ENCODE data around the gene RYR3.

- TF ChIP-seq CTCF (IDR thresholded peaks at IDR 0.05) (no peak), POLR2A (IDR thresholded peaks at IDR 0.05) (no peak)
Observed at GRCh38 chr15:33293713-33294334, 16.9 kb upstream of the RYR3 start.

Measured in lower leg skin (tissue), 3 donors.